ENCODE data around the gene FBXO44.

GRCh38 chr1:11708554-11709350 is 54.1 kb downstream of the FBXO44 start:
- TF ChIP-seq CTCF (IDR thresholded peaks at IDR 0.05; ENCODE audit: borderline replicate concordance, extremely low read depth, low read length, poor library complexity, severe bottlenecking) (no peak), EZH2 (IDR thresholded peaks at IDR 0.05; ENCODE audit: borderline replicate concordance, low read depth, low read length, severe bottlenecking) (no peak)
